Stimulated activated CD4-positive, alpha-beta T cell treated with anti-CD3 and anti-CD28 coated beads, Interleukin-2, amount 100 ng/mL, for 4 hours (primary cell): Measurements from ENCODE around the gene OR10K1.
"Not testable (repeated sequence)": the region's sequence is repeated elsewhere in the genome, so short reads cannot be mapped to it uniquely, and the experiment has no call there.

Experiments
- DNase-seq: peaks from one replicate; pipeline ENCODE4 v3.0.0-alpha.2; 2020; ENCODE audit warnings: low read depth

Gene OR10K1, protein sequence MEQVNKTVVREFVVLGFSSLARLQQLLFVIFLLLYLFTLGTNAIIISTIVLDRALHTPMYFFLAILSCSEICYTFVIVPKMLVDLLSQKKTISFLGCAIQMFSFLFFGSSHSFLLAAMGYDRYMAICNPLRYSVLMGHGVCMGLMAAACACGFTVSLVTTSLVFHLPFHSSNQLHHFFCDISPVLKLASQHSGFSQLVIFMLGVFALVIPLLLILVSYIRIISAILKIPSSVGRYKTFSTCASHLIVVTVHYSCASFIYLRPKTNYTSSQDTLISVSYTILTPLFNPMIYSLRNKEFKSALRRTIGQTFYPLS

DNA sequence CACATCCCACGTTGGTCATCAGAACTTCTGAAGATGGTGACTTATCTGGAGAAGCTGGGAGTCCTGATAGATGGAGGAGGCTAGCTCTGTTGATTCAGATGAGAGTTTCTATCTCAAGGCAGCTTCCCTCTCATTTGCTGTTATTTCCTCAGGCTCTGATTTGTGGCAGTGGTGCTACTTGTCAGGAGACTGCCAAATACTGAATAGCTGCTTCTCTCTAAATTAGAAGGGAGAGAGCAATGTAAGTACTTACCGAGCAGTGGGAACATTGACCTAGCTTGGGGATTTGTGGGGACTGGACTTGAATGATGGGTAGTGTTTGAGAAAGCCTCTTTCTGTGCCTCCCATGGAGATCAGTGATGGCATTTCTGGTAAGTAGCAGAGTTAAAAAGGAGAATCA lies at the start of gene OR10K1:
Gene OR10K1 (plus strand): TSS at position 301 of the 400 bp plus-strand sequence. CDS start 3,728 bp downstream, outside the sequence.
- no peak for DNase-seq

- DNase-seq, result no peak
Measured at GRCh38 chr1:158414651-158415345, 46.8 kb upstream of the OR10K1 start.

- DNase-seq, result no peak
Measured at GRCh38 chr1:158417586-158417985, 44.0 kb upstream of the OR10K1 start.

- DNase-seq, result no peak
Measured at GRCh38 chr1:158422212-158422611, 39.4 kb upstream of the OR10K1 start.

DNA sequence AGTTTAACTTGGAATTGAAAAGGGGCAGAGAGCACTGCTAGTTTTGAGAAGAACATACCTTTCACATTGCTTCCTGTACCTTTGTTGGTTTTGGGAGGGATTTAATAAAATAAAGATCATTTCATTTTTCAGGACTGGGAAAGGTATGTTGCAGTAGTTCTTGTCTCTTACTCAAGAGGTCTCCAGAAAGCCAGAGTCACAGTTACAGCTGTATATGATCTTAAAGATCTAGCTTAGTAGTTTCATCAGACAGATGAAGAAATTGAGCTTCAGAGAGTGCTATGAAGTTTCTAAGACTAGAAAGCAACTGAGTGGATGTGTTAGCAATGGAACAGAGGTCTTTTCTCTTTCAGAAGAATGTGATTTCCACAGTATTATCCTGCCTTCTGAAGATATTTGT lies 36.6 kb upstream of the OR10K1 start:
- DNase-seq, result no peak

- no peak for DNase-seq
Measured at GRCh38 chr1:158426137-158426536, 35.5 kb upstream of the OR10K1 start, which contains the start of gene OR10K2. Gene OR10K2 (minus strand): TSS chr1:158426237. CDS start chr1:158420866, 5,371 bp downstream.

- not testable (repeated sequence) for DNase-seq
Measured at GRCh38 chr1:158430163-158430562, 31.5 kb upstream of the OR10K1 start.

- DNase-seq, result no peak
Measured at GRCh38 chr1:158434741-158435140, 26.9 kb upstream of the OR10K1 start.

DNA sequence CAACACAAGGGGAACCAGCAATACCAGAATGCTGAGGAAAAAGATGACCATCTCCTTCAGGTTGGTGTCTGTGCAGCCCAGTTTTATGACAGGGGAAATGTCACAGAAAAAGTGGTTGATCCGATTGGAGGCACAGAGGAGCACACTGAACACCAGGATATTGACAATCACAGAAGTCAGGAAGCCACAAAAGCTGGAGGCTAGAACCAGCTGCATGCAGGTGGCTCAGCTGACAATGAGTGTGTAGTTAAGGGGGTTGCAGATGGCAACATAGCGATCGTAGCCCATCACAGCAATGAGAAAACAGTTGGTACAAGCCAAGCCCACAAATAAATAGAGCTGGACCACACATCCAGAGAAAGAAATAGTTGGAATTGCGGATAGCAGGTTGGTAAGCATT lies 16.3 kb upstream of the OR10K1 start:
- DNase-seq, result no peak

GRCh38 chr1:158454537-158454936 lies 7.1 kb upstream of the OR10K1 start:
- DNase-seq, result no peak

DNA sequence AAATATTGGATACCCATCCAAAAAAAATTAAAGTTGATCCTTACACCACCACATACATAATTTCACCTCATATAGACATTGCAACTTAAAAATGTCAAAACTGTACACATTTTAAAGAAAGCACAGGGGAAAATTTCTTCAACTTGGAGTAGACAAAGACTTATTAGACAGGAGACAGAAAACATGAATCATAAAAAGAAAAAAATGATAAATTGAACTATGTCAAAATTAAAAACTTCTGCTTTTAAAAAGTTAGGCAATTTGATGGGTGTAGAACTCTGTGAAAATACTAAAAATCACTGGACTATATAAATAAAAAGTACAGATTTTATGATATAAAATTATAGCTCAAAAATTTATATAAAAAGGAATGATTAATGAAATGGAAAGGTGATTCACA lies 4.4 kb upstream of the OR10K1 start:
- no peak for DNase-seq

- no peak for DNase-seq
Measured at GRCh38 chr1:158458263-158458662, 3.4 kb upstream of the OR10K1 start.

GRCh38 chr1:158471920-158472319 lies 10.3 kb downstream of the OR10K1 start, which contains the start of gene OR10R2:
Gene OR10R2 (plus strand): TSS chr1:158472220. CDS start chr1:158472326, 106 bp downstream.
- no peak for DNase-seq

DNA sequence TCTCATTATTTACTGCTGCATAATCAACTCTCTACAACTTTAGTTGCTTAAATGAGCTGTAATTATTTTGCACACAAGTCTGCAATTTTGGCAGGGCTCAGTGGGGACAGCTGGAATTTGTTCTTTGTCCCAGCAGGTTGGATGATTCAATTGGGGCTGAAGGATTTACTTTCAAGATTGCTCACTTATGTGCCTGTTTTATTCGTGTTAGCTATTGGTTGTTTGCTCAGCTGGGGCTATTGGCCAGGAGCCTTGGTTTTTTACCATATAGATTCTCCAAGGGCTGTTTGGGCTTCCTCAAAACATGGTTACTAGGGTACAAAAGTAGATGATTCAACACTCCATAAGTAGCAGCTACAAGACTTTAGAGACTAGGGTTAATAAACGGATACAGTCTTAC lies 23.8 kb downstream of the OR10K1 start:
- DNase-seq, result no peak

- no peak for DNase-seq
Measured at GRCh38 chr1:158491316-158491715, 29.7 kb downstream of the OR10K1 start.

DNA sequence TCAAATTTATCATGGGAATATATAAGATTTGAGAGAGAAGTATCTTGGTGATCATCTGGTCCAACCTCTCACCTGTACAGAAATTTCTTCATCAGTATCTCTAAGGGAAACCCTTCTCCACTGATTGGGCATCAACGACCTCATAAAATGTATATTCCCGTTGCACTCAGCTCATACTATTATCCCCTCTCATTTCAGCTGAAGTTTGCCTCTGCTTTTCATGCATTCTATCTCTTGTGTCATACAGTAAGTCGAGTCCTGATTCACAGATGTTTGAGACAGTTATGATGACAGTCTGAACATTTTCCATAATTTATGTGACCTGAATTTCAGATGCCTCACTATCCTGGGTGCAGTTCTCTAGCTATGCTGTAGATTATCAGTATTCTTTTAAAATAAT lies 31.4 kb downstream of the OR10K1 start:
- DNase-seq, result no peak

- DNase-seq, result no peak
Measured at GRCh38 chr1:158494796-158495195, 33.2 kb downstream of the OR10K1 start.

- DNase-seq, result no peak
Measured at GRCh38 chr1:158496374-158496773, 34.7 kb downstream of the OR10K1 start.

DNA sequence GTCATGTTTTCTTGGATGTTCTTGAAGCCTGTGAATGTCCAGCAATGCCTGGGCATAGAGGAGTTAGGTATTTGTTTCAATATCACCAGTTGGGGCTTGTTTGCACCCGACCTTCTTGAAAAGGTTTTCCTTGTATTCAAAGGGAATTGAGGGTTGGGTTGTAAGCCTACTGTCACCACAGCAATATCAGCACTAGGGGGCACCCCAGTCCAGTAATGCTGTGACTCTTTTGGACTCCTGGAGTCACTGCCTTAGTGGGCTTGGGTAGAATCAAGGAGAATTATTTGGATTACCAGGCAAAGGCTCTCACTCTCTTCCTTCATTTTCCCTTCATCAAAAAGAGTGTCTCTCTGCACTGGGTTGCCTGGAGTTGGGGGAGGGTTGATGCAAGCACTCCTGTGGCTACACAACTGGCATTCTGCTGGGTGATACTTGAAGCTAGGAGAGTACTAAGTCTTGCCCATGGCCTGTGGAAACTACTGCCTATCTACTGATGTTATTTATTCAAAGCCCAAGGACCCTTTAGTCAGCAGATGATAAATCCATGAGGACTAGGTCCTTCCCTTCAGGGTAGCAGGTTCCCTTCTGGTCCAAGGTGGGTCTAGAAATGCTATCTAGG lies 44.8 kb downstream of the OR10K1 start:
- peak; percentile 7 for DNase-seq

- DNase-seq, result no peak
Measured at GRCh38 chr1:158507511-158507910, 45.9 kb downstream of the OR10K1 start.

GRCh38 chr1:158509471-158510156 lies 48.0 kb downstream of the OR10K1 start:
- no peak for DNase-seq

DNA sequence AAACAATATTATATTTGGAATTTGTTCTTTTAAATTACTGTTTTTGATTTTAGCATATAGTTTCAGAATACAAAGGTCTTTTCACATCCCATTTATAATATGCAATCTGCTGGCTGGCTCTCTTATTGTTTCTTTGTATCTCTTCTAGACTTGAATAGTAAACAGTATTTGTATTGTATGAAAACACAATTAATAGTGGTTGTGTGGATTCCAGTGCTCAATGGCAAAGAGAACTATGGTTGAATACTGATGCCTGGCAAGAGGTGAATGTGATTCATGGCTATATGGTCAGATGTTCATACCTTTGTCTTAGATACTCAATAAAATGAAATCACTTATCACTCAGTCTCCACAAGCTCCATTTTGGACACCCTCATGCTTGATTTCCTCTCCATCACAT lies 55.3 kb downstream of the OR10K1 start:
- DNase-seq, result no peak
